Measurements from ENCODE around the gene CCDC28B.

DNA sequence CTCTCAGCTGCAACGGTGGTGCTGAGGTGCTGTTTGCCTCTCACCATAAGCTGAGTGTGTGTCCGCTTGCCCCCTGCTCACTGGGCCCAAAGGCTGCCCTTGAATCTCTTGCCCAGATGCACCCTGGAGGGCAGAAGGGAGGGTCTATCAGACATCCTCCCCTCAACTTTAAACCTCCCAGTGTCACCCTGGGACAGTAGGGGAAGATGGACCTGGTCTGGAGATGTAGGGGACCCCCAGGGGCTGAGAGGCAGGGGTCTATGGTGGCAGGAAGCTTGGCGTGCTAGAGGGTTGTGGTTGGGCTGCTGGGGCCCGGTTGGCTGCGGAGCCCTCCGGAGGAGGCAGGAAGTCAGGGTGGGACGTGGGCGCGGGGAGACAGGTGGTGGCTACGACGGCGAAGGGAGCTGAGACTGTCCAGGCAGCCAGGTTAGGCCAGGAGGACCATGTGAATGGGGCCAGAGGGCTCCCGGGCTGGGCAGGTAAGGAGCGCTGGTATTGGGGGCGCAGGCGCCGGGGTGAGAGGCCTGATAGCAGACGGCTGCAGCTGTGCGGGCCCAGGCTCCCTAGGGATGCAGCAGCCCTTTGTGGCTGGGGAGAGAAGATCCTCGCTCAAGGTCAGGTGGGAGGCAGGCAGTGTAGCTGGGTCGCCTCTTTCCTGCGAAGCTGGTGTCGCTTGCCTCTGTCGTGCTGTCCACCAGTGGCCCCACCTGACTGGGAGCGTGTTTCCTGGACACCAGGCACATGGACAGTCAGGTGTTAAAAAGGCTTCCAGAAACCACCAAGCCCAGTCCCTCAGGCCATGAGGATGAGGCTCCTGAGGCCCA lies 50.7 kb downstream of the CCDC28B start, which contains the start of gene LCK:
- TF ChIP-seq EP300 (IDR thresholded peaks at IDR 0.05; ENCODE audit: borderline replicate concordance): no peak
- TF ChIP-seq MAX (IDR thresholded peaks at IDR 0.05): no peak
- no peak for TF ChIP-seq CEBPB (IDR thresholded peaks at IDR 0.05)
- TF ChIP-seq TCF12 (IDR thresholded peaks at IDR 0.05; ENCODE audit: low read depth): no peak
- no peak for TF ChIP-seq ZBTB7A (IDR thresholded peaks at IDR 0.05; ENCODE audit: low read depth)
